Naive thymus-derived CD4-positive, alpha-beta T cell (primary cell): ENCODE measurements around the gene PLA2G6. TPM values are rescaled to one million over a fixed set of nuclear protein-coding genes. Genes with fewer than 3 reads are reported as not detected.

Experiments used
- ATAC-seq: fragments of 150-1000 bp; cut with Tn5 transposase; 2 replicates; pipeline ENCODE4 v1.10.0; 2021; ENCODE audit warnings: mild to moderate bottlenecking, moderate library complexity
- CTCF ChIA-PET: fragments of 350-600 bp; sonication (Branson Sonifier 250); formaldehyde crosslinking; loops from one replicate; lab custom pipeline; 2021; ENCODE audit warnings: antibody characterized with exemption; lab: Charles Lee
- POLR2A ChIA-PET: fragments of 350-600 bp; sonication (Branson Sonifier 250); formaldehyde crosslinking; loops from one replicate; lab custom pipeline; 2021; ENCODE audit warnings: antibody characterized with exemption, inconsistent platforms; lab: Charles Lee
- DNase-seq, 9 donors: peaks; one replicate each; pipeline versions ENCODE4 v3.0.0 to v3.0.0-alpha.2; 2020 to 2022; ENCODE audit warnings: mixed read lengths in 1 of 9
- H3K27ac ChIP-seq: one replicate; pipeline ENCODE4 v1.7.0; 2013; ENCODE audit warnings: mild to moderate bottlenecking, low read depth, low read length, moderate library complexity
- H3K27me3 ChIP-seq, 2 donors: one replicate each; pipeline ENCODE4 v1.7.0; 2013; ENCODE audit warnings: low read length in 2 of 2, mild to moderate bottlenecking in 2 of 2, moderate library complexity in 2 of 2; ENCODE audit not compliant: control insufficient read depth in 2 of 2, insufficient read depth in 2 of 2
- H3K36me3 ChIP-seq, 3 experiments: 1 replicate in 2 of 3; 2 replicates in 1 of 3; pipeline ENCODE4 v1.7.0; 2013; ENCODE audit warnings: low read length in 3 of 3, mild to moderate bottlenecking in 3 of 3, moderate library complexity in 1 of 3; ENCODE audit not compliant: insufficient read depth in 3 of 3, control insufficient read depth in 2 of 3
- H3K4me1 ChIP-seq, 2 donors: one replicate each; pipeline ENCODE4 v1.7.0; 2013; ENCODE audit warnings: low read length in 2 of 2, mild to moderate bottlenecking in 2 of 2, moderate library complexity in 1 of 2; ENCODE audit not compliant: control insufficient read depth in 2 of 2, insufficient read depth in 2 of 2
- H3K4me3 ChIP-seq: 2 replicates; pipeline ENCODE4 v1.7.0; 2013; ENCODE audit warnings: mild to moderate bottlenecking, low read length
- H3K9me3 ChIP-seq, 3 experiments: 1 replicate in 2 of 3; 2 replicates in 1 of 3; pipeline ENCODE4 v1.7.0; 2013; ENCODE audit warnings: low read length in 3 of 3; ENCODE audit not compliant: control insufficient read depth in 2 of 3
- H3K27ac Mint-ChIP-seq, 9 donors: one replicate each; pipeline ENCODE4 v1.8.0; 2020 to 2022; ENCODE audit warnings: mixed read lengths in 9 of 9, mild to moderate bottlenecking in 8 of 9, moderate library complexity in 5 of 9, inconsistent platforms in 2 of 9
- H3K27me3 Mint-ChIP-seq, 5 donors: one replicate each; pipeline ENCODE4 v1.8.0; 2021 to 2022; ENCODE audit warnings: mixed read lengths in 5 of 5, mild to moderate bottlenecking in 1 of 5
- H3K36me3 Mint-ChIP-seq, 5 donors: one replicate each; pipeline ENCODE4 v1.8.0; 2020 to 2022; ENCODE audit warnings: mixed read lengths in 5 of 5, mild to moderate bottlenecking in 3 of 5, inconsistent platforms in 1 of 5
- H3K4me1 Mint-ChIP-seq, 7 donors: one replicate each; pipeline ENCODE4 v1.8.0; 2020 to 2022; ENCODE audit warnings: mixed read lengths in 7 of 7, mild to moderate bottlenecking in 3 of 7, inconsistent platforms in 1 of 7
- H3K4me3 Mint-ChIP-seq, 10 donors: one replicate each; pipeline ENCODE4 v1.8.0; 2020 to 2022; ENCODE audit warnings: mild to moderate bottlenecking in 10 of 10, mixed read lengths in 10 of 10, moderate library complexity in 6 of 10, inconsistent platforms in 2 of 10
- H3K9me3 Mint-ChIP-seq, 11 donors: one replicate each; pipeline ENCODE4 v1.8.0; 2020 to 2022; ENCODE audit warnings: mixed read lengths in 11 of 11, mild to moderate bottlenecking in 4 of 11, inconsistent platforms in 1 of 11, moderate library complexity in 1 of 11
- intact Hi-C, 2 donors: fragments of 100-400 bp; cut with micrococcal nuclease; formaldehyde crosslinking; loops; one replicate each; pipeline ENCODE4 v1.15.1; 2023
- polyA plus RNA-seq, 2 donors: library from polyadenylated mRNA; unstranded; fragments of 300-500 nt; fragmentation: Illumina TruSeq; gene quantifications; one replicate each; pipeline ENCODE4 v1.2.3, GENCODE V29; 2021
- total RNA-seq, 6 experiments: library from RNA in 5 of 6; stranded (reverse) in 5 of 6; gene quantifications; 1 replicate in 5 of 6; 2 replicates in 1 of 6; pipeline ENCODE4 v1.2.3 and lab custom pipeline; 2021 to 2026

The PLA2G6 gene
- total and polyA plus RNA-seq, 7 experiments from 2014 or later, result 4.8 to 252 (median 78.9) TPM

DNA sequence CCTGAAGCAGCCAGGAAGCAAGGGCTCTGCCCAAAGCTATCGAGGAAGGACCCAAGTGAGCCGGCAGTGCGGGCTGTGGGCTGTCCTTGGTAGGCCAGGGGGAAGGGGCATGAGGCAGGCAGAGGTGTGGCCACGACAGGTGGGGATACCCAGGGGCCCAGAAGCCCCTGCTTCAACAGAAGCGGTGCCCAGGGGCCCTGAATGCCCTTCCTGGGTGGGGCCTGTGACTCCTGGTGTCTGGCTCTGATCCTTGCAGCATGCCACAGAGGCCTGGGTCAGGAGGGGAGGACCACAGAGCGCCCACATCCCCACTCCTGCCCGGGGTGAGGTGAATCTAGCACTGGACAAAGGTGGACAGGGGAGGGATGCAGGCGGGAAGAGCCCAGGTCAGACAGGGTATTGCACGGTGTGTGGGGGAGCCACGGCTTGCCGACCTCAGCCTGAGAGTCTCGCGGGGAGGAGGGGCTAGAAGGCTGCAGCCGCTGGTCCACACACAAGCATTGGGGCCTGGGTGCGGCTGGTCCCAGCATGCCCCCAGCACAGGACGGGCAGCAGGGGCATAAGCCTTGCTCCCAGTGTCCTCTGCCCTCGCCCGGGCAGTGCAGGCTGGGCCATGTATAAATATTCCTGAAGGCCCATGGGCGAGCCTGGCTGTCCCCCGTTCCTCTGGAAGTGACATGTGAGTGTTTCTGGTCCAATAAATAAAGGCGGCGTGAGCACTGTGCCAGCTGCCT, 39.2 kb upstream of the PLA2G6 start:
- POLR2A ChIA-PET, result no interaction called here
- peak overlapping the region in 1 of 9 donors; percentile 56 for H3K27ac Mint-ChIP-seq
- no peak for DNase-seq

DNA sequence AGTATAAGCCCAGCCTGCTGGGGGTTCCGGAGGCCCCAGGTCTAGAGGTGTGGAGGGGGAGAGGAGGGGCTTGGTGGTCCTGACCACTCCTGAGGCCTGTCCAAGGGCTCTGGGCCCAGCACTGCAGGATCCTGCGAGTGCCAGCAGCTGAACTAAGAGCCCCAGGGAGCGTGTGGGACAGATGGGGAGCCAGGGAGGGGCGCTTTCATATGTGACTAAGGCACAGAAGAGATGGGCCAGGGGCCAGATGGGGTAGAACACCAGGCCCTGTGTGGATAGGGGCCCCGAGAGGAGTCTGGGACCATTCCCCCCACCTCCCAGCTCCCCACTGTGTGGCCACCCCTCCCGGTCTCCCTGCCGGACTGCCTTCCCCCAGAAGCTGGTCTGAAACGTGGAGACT, 38.5 kb upstream of the PLA2G6 start:
- H3K27me3 ChIP-seq, result no peaks in the 10 kb centered on the region
- H3K27ac Mint-ChIP-seq, result peak overlapping the region in 2 of 9 donors; percentile 12 to 51
- no peak overlapping the region for H3K27ac ChIP-seq
- H3K4me1 Mint-ChIP-seq, result peaks cover 5 to 17% (median 6%) of the 10 kb centered on the region in 7 donors
- no peak overlapping the region for H3K4me3 Mint-ChIP-seq
- peaks cover 0 to 41% (median 4%) of the 10 kb centered on the region in 3 experiments for H3K36me3 ChIP-seq
- ChIA-PET CTCF (no interaction called here), POLR2A (no interaction called here)
- H3K9me3 Mint-ChIP-seq, result no peaks in the 10 kb centered on the region
- H3K9me3 ChIP-seq, result no peaks in the 10 kb centered on the region
- DNase-seq (no peak), ATAC-seq (no peak)
- H3K4me3 ChIP-seq, result no peak overlapping the region
- intact Hi-C loops, result no loop called here
- peaks cover 0 to 12% (median 2%) of the 10 kb centered on the region in 5 donors for H3K36me3 Mint-ChIP-seq
- H3K27me3 Mint-ChIP-seq, result no peaks in the 10 kb centered on the region
- H3K4me1 ChIP-seq, result peaks cover 0 to 5% of the 10 kb centered on the region in 2 donors

More for the DNA sequence above, 39.2 kb upstream of the PLA2G6 start:
- H3K9me3 Mint-ChIP-seq, result no peaks in the 10 kb centered on the region
- H3K4me3 Mint-ChIP-seq, result no peak overlapping the region
- no peaks in the 10 kb centered on the region for H3K9me3 ChIP-seq
- H3K27me3 Mint-ChIP-seq, result no peaks in the 10 kb centered on the region
- CTCF ChIA-PET, result no interaction called here
- no peak overlapping the region for H3K4me3 ChIP-seq
- peaks cover 0 to 5% of the 10 kb centered on the region in 2 donors for H3K4me1 ChIP-seq
- peaks cover 0 to 16% (median 2%) of the 10 kb centered on the region in 5 donors for H3K36me3 Mint-ChIP-seq
- intact Hi-C loops, result no loop called here
- H3K4me1 Mint-ChIP-seq, result peaks cover 5 to 17% (median 6%) of the 10 kb centered on the region in 7 donors
- H3K27ac ChIP-seq, result peak overlapping the region; percentile 11
- no peak for ATAC-seq
- no peaks in the 10 kb centered on the region for H3K27me3 ChIP-seq
- H3K36me3 ChIP-seq, result peaks cover 0 to 48% (median 4%) of the 10 kb centered on the region in 3 experiments

DNA sequence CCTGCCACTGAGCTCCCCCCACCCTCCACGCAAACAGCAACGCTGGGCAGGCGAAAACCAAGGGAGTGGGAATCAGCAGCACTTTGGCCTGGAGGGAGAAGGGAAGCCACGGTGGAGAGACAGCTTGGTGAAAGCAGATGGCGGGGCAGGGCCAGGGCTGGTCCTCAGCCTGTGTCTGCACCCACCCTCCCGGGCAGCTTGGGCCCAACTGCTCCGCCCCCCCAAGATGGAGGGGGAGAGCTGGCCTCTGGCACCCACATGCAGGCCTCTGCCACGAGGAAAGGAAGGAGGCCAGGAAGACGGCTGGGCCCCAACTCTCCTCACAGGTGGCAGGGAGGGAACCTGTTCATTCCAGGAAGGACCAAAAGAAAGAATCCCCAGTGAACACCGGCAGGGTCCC, 38.0 kb upstream of the PLA2G6 start:
- no peak overlapping the region for H3K4me3 Mint-ChIP-seq
- H3K27me3 ChIP-seq, result no peaks in the 10 kb centered on the region
- no peak for ATAC-seq
- H3K9me3 ChIP-seq, result no peaks in the 10 kb centered on the region
- H3K4me3 ChIP-seq, result no peak overlapping the region
- DNase-seq, result no peak
- intact Hi-C loops, result no loop called here
- peak overlapping the region in 6 of 9 donors; percentile 16 to 73 (median 54) for H3K27ac Mint-ChIP-seq
- H3K27me3 Mint-ChIP-seq, result no peaks in the 10 kb centered on the region
- H3K9me3 Mint-ChIP-seq, result no peaks in the 10 kb centered on the region
- H3K27ac ChIP-seq, result no peak overlapping the region
- peaks cover 0 to 5% of the 10 kb centered on the region in 2 donors for H3K4me1 ChIP-seq
- H3K36me3 Mint-ChIP-seq, result peaks cover 0 to 8% (median 3%) of the 10 kb centered on the region in 5 donors
- H3K4me1 Mint-ChIP-seq, result peaks cover 5 to 17% (median 6%) of the 10 kb centered on the region in 7 donors
- ChIA-PET CTCF (no interaction called here), POLR2A (no interaction called here)
- peaks cover 0 to 36% (median 4%) of the 10 kb centered on the region in 3 experiments for H3K36me3 ChIP-seq

DNA sequence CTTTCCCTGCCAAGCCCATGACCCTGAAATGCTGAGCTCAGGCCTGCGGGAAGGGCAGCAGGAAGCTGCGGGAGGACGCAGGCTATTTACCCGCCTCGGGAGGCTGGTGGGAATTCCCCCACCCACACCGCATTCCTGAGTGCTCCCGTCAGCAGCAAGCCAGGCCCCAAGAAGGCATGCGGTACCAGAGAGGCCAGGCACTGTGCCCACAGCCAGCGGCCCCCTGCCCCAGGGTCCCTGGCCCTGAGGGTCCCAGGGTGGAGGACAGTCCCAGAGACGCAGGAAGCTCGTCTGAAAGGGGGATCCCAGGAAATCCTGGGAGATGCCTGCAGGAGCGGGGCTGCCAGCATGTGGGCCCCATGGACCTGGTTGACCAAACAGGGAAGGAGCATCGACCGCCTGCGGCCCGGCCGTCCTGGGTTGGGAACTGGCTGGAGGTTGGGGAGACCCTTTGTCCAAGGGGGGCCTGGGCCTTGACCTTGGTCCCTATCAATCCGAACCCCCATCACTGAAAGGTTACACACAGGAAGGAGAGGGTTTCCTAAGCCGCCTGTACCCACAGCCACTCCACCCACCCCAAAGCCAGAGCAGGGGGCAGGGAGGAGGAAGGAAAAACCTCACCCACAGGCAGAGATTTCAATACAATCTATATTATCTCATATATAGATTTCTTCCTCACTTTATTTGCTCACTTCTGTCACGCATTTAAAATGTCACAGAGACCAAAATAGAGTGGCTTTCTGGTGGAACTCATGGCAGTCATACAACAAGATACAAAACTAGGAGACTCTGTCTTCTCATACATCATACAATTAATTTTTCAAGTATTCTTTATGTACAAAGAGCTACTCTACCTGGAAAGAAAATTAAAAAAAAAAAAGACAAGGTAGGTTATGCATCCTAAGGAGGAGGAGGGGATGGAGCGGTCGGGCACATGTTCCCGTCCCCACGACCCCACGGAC, 37.3 kb upstream of the PLA2G6 start:
- no peaks in the 10 kb centered on the region for H3K9me3 Mint-ChIP-seq
- Histone ChIP-seq H3K4me3 (no peak overlapping the region), H3K9me3 (no peaks in the 10 kb centered on the region), H3K27ac (peak overlapping the region; percentile 7), H3K36me3 (peaks cover 0 to 30% (median 4%) of the 10 kb centered on the region in 3 experiments), H3K4me1 (peaks cover 4 to 8% of the 10 kb centered on the region in 2 donors), H3K27me3 (no peaks in the 10 kb centered on the region)
- POLR2A ChIA-PET, result no interaction called here
- H3K36me3 Mint-ChIP-seq, result peaks cover 0 to 8% (median 3%) of the 10 kb centered on the region in 5 donors
- CTCF ChIA-PET, result no interaction called here
- H3K27me3 Mint-ChIP-seq, result no peaks in the 10 kb centered on the region
- H3K27ac Mint-ChIP-seq, result peak overlapping the region in 6 of 9 donors; percentile 16 to 73 (median 54)
- peaks cover 5 to 17% (median 6%) of the 10 kb centered on the region in 7 donors for H3K4me1 Mint-ChIP-seq
- H3K4me3 Mint-ChIP-seq, result no peak overlapping the region
- peak in 1 of 9 donors; percentile 52 for DNase-seq
- ATAC-seq, result peak; percentile 30
- intact Hi-C loops, result no loop called here

DNA sequence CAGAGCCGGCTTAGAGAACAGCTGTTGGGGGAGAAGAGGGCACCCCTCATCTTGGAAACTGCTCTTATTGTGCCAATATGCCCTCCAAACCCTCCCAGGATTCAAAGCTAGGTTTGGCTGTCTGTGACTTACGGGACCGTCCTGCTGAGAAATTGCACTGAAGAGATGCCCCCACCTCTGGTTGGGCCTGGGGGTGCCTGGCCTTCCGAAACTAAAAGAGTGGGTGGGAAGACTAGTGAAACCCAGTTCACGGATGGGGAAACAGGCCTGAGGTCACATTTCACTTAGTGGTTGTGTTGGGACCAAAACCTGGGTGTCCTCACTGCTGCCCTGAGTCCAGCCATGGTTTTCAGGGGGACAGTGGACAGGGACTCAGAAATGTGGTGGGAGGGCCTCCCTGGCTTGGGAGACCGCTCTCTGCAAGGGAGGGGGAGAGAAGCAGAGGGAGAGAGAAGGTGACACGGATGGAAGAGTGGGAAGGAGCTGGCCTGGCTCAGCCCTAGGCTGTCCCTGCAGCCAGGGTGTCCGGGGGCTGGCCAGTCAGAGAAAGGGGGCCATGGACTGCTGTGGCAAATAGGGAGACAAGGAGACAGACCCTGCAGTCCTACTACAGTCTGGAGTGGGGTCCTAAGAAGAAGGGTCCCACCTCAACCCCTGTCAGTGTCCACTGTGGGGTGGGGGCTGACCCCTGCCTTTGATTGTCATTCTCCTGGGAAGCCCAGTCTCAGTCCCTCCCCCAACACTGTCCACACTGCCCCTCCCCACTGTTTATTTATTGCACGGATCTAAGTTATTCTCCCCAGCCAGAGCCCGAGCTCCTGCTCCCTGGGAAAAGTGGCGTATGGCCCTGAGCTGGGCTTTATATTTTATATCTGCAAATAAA, 33.8 kb upstream of the PLA2G6 start:
- DNase-seq (no peak), ATAC-seq (no peak)
- Histone ChIP-seq H3K27me3 (no peaks in the 10 kb centered on the region), H3K36me3 (peaks cover 0 to 5% (median 0%) of the 10 kb centered on the region in 3 experiments), H3K4me1 (peaks cover 6 to 12% of the 10 kb centered on the region in 2 donors), H3K4me3 (no peak overlapping the region), H3K27ac (no peak overlapping the region), H3K9me3 (no peaks in the 10 kb centered on the region)
- Mint-ChIP-seq H3K27ac (peak overlapping the region in 5 of 9 donors; percentile 25 to 77 (median 56)), H3K4me1 (peaks cover 12 to 28% (median 16%) of the 10 kb centered on the region in 7 donors), H3K36me3 (peaks cover 0 to 7% (median 0%) of the 10 kb centered on the region in 5 donors), H3K9me3 (no peaks in the 10 kb centered on the region), H3K27me3 (no peaks in the 10 kb centered on the region), H3K4me3 (peak overlapping the region in 8 of 10 donors; percentile 9 to 62 (median 40))
- ChIA-PET CTCF (interaction anchor here (1.2 to 1.3 kb wide), 3 partner anchors 39 to 165 kb away, joined by 3 to 4 read pairs (median 3); no protein-coding TSS in a partner anchor), POLR2A (interaction anchor here (1.2 to 1.8 kb wide), 3 partner anchors 12 to 296 kb away, joined by 3 to 8 read pairs (median 5); no protein-coding TSS in a partner anchor)
- intact Hi-C loops, result loop anchor here in 1 of 2 donors (2.0 kb wide), 1 partner anchor 57 kb away; the partner anchor contains the start of gene TMEM184B
